Mucosa of descending colon (tissue), 3 donors: ENCODE results near the gene NPHP4. TPM values are rescaled to one million over a fixed set of nuclear protein-coding genes. Genes with fewer than 3 reads are reported as not detected.

Experiments
- ATAC-seq: fragments of 200-7000 bp; cut with Tn5 transposase; one replicate; pipeline ENCODE4 v1.9.1; 2020; ENCODE audit warnings: mild to moderate bottlenecking, moderate library complexity
- DNase-seq, 3 donors: peaks; one replicate each; pipeline ENCODE4 v3.0.0-alpha.2; 2020
- H3K36me3 ChIP-seq: fragments of 200-600 bp; one replicate; pipeline ENCODE4 v1.8.0; 2021; ENCODE audit warnings: low read depth, mild to moderate bottlenecking
- H3K4me1 ChIP-seq: fragments of 200-600 bp; one replicate; pipeline ENCODE4 v1.8.0; 2021; ENCODE audit warnings: low read depth, mild to moderate bottlenecking
- H3K4me3 ChIP-seq: fragments of 200-600 bp; one replicate; pipeline ENCODE4 v1.8.0; 2021; ENCODE audit warnings: mild to moderate bottlenecking
- H3K9me3 ChIP-seq: fragments of 200-600 bp; one replicate; pipeline ENCODE4 v1.8.0; 2021; ENCODE audit warnings: mild to moderate bottlenecking
- intact Hi-C, 2 donors: fragments of 100-400 bp; cut with DNase I in 1 of 2; cut with micrococcal nuclease in 1 of 2; formaldehyde crosslinking; loops; one replicate each; pipeline versions ENCODE4 v1.11.0 to v1.11.1; 2022; cut with DNase I, micrococcal nuclease
- microRNA-seq: library from miRNA; unstranded; fragments of <30 nt; microRNA quantifications from one replicate; pipeline ENCODE4, GENCODE V29; 2019
- total RNA-seq, 3 donors: library from RNA; stranded (reverse); fragmentation: NEBNext Ultra II Directional in 2 of 3; extraction: Animal tissue kit (Norgen Biotek cat#: 25700) in 2 of 3; gene quantifications; one replicate each; pipeline versions ENCODE4 v1.2.1 to v1.2.4, GENCODE V29; 2021 to 2023
- TF ChIP-seq, protein P1 (sequence below): fragments of 200-600 bp; IDR thresholded peaks from one replicate; pipeline ENCODE4 v1.8.0; 2022; ENCODE audit warnings: antibody characterized with exemption, mild to moderate bottlenecking
- donor health status: DM: no; HTN: no; CAD: no; lungs with moderate emphysema.
- donor health status: DM: no; HTN: no; CAD: no.
- donor health status: DM: no; HTN: yes; CAD: no.

The NPHP4 gene
- total RNA-seq, 3 donors from 2014 or later = 7.5 to 12.2 (median 10.3) TPM

DNA sequence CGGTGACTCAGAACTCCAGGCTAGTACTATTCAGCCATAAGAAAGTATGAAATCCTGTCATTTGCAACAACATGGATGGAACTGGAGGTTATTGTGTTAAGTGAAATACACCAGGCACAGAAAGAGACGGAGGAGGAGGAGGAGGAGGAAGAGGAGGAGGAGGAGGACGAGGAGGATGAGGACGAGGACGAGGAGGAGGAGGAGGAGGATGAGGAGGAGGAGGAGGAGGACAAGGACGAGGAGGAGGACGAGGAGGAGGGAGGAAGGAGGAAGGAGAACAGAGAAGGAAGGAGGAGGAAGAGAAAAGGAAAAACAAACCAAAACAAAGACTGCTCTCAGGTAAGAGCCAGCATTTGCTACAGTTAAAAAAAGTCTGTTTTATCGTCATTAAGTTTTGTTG lies 178.7 kb downstream of the NPHP4 start:
- ATAC-seq (no peak), DNase-seq (no peak)
- Histone ChIP-seq H3K4me3 (no peak overlapping the region), H3K4me1 (no peaks in the 10 kb centered on the region), H3K36me3 (no peaks in the 10 kb centered on the region), H3K9me3 (no peaks in the 10 kb centered on the region)
- TF ChIP-seq, protein P1, sequence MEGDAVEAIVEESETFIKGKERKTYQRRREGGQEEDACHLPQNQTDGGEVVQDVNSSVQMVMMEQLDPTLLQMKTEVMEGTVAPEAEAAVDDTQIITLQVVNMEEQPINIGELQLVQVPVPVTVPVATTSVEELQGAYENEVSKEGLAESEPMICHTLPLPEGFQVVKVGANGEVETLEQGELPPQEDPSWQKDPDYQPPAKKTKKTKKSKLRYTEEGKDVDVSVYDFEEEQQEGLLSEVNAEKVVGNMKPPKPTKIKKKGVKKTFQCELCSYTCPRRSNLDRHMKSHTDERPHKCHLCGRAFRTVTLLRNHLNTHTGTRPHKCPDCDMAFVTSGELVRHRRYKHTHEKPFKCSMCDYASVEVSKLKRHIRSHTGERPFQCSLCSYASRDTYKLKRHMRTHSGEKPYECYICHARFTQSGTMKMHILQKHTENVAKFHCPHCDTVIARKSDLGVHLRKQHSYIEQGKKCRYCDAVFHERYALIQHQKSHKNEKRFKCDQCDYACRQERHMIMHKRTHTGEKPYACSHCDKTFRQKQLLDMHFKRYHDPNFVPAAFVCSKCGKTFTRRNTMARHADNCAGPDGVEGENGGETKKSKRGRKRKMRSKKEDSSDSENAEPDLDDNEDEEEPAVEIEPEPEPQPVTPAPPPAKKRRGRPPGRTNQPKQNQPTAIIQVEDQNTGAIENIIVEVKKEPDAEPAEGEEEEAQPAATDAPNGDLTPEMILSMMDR = no peak
- intact Hi-C loops = no loop called here

Small RNA genes lying within 50 kb of the gene (microRNA-seq; reads per million reads assigned to microRNA genes)
- not detected for gene MIR4689

Other genes starting within 250 kb of the NPHP4 start
- gene KCNAB2, start 53.5 kb upstream of the NPHP4 start, total RNA-seq = 10 to 100 TPM in 2 of 3 donors, 1 to 10 TPM in 1; 6.9 to 15.7 (median 11.8) TPM
- gene CHD5, start 187.9 kb upstream of the NPHP4 start, total RNA-seq = 1 to 10 TPM in 1 of 3 donors, under 1 TPM in 2; 0.17 to 2.1 (median 0.22) TPM
- 100 to 1,000 TPM; 349 to 387 (median 350) TPM for gene RPL22, start 207.2 kb upstream of the NPHP4 start, total RNA-seq
- gene RNF207, start 213.7 kb upstream of the NPHP4 start, total RNA-seq = 10 to 100 TPM; 35.4 to 63.9 (median 35.9) TPM
- gene ICMT, start 243.5 kb upstream of the NPHP4 start, total RNA-seq = 10 to 100 TPM; 50.4 to 72.3 (median 55.8) TPM